Fibroblast of lung (primary cell): ENCODE data around the gene TRPC4AP. TPM values are rescaled to one million over a fixed set of nuclear protein-coding genes. Genes with fewer than 3 reads are reported as not detected.

Experiments used
- DNase-seq, 2 donors: peaks; one replicate each; pipeline versions ENCODE4 v3.0.0 to v3.0.0-alpha.2; 2010; ENCODE audit warnings: low read depth in 2 of 2
- H2AFZ ChIP-seq: 2 replicates; pipeline ENCODE4 v1.5.1; 2012; ENCODE audit warnings: low read length, control low read depth, inconsistent platforms
- H3K27ac ChIP-seq: 2 replicates; pipeline ENCODE4 v1.5.1; 2011; ENCODE audit warnings: low read length, control low read depth; ENCODE audit not compliant: insufficient read depth
- H3K27me3 ChIP-seq: 2 replicates; pipeline ENCODE4 v1.5.1; 2011; ENCODE audit warnings: mild to moderate bottlenecking, low read length; ENCODE audit not compliant: control insufficient read depth, insufficient read depth
- H3K36me3 ChIP-seq: 2 replicates; pipeline ENCODE4 v1.5.1; 2011; ENCODE audit warnings: low read length; ENCODE audit not compliant: control insufficient read depth, insufficient read depth
- H3K4me1 ChIP-seq: 2 replicates; pipeline ENCODE4 v1.5.1; 2011; ENCODE audit warnings: low read length; ENCODE audit not compliant: control insufficient read depth, insufficient read depth; ENCODE audit errors: extremely low read depth
- H3K4me2 ChIP-seq: 2 replicates; pipeline ENCODE4 v1.5.1; 2011; ENCODE audit warnings: low read length, control low read depth; ENCODE audit not compliant: insufficient read depth; ENCODE audit errors: extremely low read depth
- H3K4me3 ChIP-seq, 4 experiments: fragments of 200-600 bp in 1 of 4; sonication (generic) in 1 of 4; replicated peaks in 1 of 4; 2 replicates each; pipeline ENCODE4 v1.5.1; 2011 to 2016; ENCODE audit warnings: low read length in 4 of 4, low read depth in 3 of 4, mild to moderate bottlenecking in 3 of 4, control low read depth in 2 of 4, inconsistent platforms in 1 of 4, mixed read lengths in 1 of 4; ENCODE audit not compliant: insufficient read depth in 1 of 4; ENCODE audit errors: control extremely low read depth in 1 of 4
- H3K79me2 ChIP-seq: 2 replicates; pipeline ENCODE4 v1.5.1; 2012; ENCODE audit warnings: mild to moderate bottlenecking, low read length, inconsistent platforms; ENCODE audit not compliant: control insufficient read depth, insufficient read depth
- H3K9ac ChIP-seq: 2 replicates; pipeline ENCODE4 v1.5.1; 2011; ENCODE audit warnings: mild to moderate bottlenecking, low read length, control low read depth; ENCODE audit not compliant: insufficient read depth
- H3K9me3 ChIP-seq: 2 replicates; pipeline ENCODE4 v1.5.1; 2012; ENCODE audit warnings: low read depth, low read length; ENCODE audit not compliant: control insufficient read depth, insufficient read depth
- H4K20me1 ChIP-seq: 2 replicates; pipeline ENCODE4 v1.5.1; 2011; ENCODE audit warnings: low read length; ENCODE audit not compliant: control insufficient read depth, insufficient read depth; ENCODE audit errors: extremely low read depth
- CTCF ChIP-seq, 2 donors: IDR thresholded peaks in 1 of 2; conservative IDR thresholded peaks in 1 of 2; 1 replicate in 1 of 2; 2 replicates in 1 of 2; pipeline ENCODE4 v1.5.1; 2011 to 2012; ENCODE audit warnings: low read length in 2 of 2, control low read depth in 1 of 2, inconsistent platforms in 1 of 2, low read depth in 1 of 2, mild to moderate bottlenecking in 1 of 2
- EZH2 ChIP-seq: IDR thresholded peaks from 2 replicates; pipeline ENCODE4 v1.5.1; 2012; ENCODE audit warnings: low read length, control low read depth, mild to moderate bottlenecking; ENCODE audit errors: missing control alignments
- polyA plus RNA-seq, 2 donors: library from polyadenylated mRNA; depleted of rRNA in 1 of 2; stranded (reverse) in 1 of 2; unstranded in 1 of 2; fragments of >200 nt; gene quantifications; 2 replicates each; pipeline ENCODE4 v1.2.1, GENCODE V29; 2011 to 2012; ENCODE audit warnings: missing spikeins in 1 of 2
- total RNA-seq: library from RNA; depleted of rRNA; stranded (reverse); fragments of >200 nt; gene quantifications from 2 replicates; pipeline ENCODE4 v1.2.1, GENCODE V29; 2014

Gene TRPC4AP
- total and polyA plus RNA-seq, 2 donors (not counting 1 experiment from before 2014, with no cell fraction given) = 63.1 to 89.7 TPM

GRCh38 chr20:35079472-35080347 is 12.9 kb downstream of the TRPC4AP start:
- Histone ChIP-seq H2AFZ (no peak overlapping the region), H4K20me1 (no peaks in the 10 kb centered on the region), H3K36me3 (peaks cover 5% of the 10 kb centered on the region), H3K27me3 (no peaks in the 10 kb centered on the region), H3K4me3 (no peak overlapping the region), H3K4me2 (no peak overlapping the region), H3K9me3 (no peaks in the 10 kb centered on the region), H3K4me1 (no peaks in the 10 kb centered on the region), H3K79me2 (peaks cover 61% of the 10 kb centered on the region), H3K9ac (no peak overlapping the region), H3K27ac (no peak overlapping the region)
- DNase-seq = no peak
- TF ChIP-seq EZH2 (no peak), CTCF (conservative IDR thresholded peaks at IDR 0.05 in 1 of 2, IDR thresholded peaks at IDR 0.05 in 1 of 2; ENCODE audit: low read depth in 1 of 2, low read length in 2 of 2) (no peak)

GRCh38 chr20:35077872-35078271 is 14.7 kb downstream of the TRPC4AP start:
- H3K4me3 ChIP-seq = no peak overlapping the region

More at GRCh38 chr20:35077872-35078271, 14.7 kb downstream of the TRPC4AP start:
- Histone ChIP-seq H3K36me3 (peaks cover 5% of the 10 kb centered on the region), H3K79me2 (peaks cover 50% of the 10 kb centered on the region), H3K27ac (no peak overlapping the region), H2AFZ (no peak overlapping the region), H3K9ac (no peak overlapping the region), H3K27me3 (no peaks in the 10 kb centered on the region), H3K4me1 (no peaks in the 10 kb centered on the region), H4K20me1 (no peaks in the 10 kb centered on the region), H3K4me2 (no peak overlapping the region), H3K9me3 (no peaks in the 10 kb centered on the region)
- DNase-seq = no peak
- no peak for TF ChIP-seq EZH2
- no peak for TF ChIP-seq CTCF (conservative IDR thresholded peaks at IDR 0.05 in 1 of 2, IDR thresholded peaks at IDR 0.05 in 1 of 2; ENCODE audit: low read depth in 1 of 2, low read length in 2 of 2)
